Hematopoietic multipotent progenitor cell treated with erythropoietin and hydrocortisone succinate and interleukin-3 and kit ligand, for 6 days (in vitro differentiated cells): ENCODE data around the gene NOD2.
A peak's percentile ranks its signal among the peaks of the same experiment; 100 is the strongest.

Experiments
- DNase-seq: peaks from one replicate; pipeline ENCODE4 v3.0.0-alpha.2; 2015

NOD2 gene

GRCh38 chr16:50695017-50696000 lies 1.9 kb downstream of the NOD2 start:
- DNase-seq: peak; percentile 32

- DNase-seq: no peak
Observed at GRCh38 chr16:50696126-50696525, 2.7 kb downstream of the NOD2 start.

- DNase-seq: peak; percentile 95
Observed at GRCh38 chr16:50696575-50697420, 3.4 kb downstream of the NOD2 start.

- no peak for DNase-seq
Observed at GRCh38 chr16:50697421-50697715, 4.0 kb downstream of the NOD2 start.

GRCh38 chr16:50697881-50698767 lies 4.7 kb downstream of the NOD2 start:
- DNase-seq: no peak

- no peak for DNase-seq
Observed at GRCh38 chr16:50699326-50700159, 6.1 kb downstream of the NOD2 start.

GRCh38 chr16:50702725-50703124 lies 9.3 kb downstream of the NOD2 start:
- peak; percentile 62 for DNase-seq

GRCh38 chr16:50704245-50704644 lies 10.8 kb downstream of the NOD2 start:
- no peak for DNase-seq

- no peak for DNase-seq
Observed at GRCh38 chr16:50705436-50706110, 12.2 kb downstream of the NOD2 start.

GRCh38 chr16:50706250-50706649 lies 12.8 kb downstream of the NOD2 start:
- no peak for DNase-seq

GRCh38 chr16:50708373-50709060 lies 15.1 kb downstream of the NOD2 start:
- no peak for DNase-seq

GRCh38 chr16:50709061-50709684 lies 15.8 kb downstream of the NOD2 start:
- DNase-seq: peak; percentile 68

- no peak for DNase-seq
Observed at GRCh38 chr16:50709980-50710379, 16.6 kb downstream of the NOD2 start.

- no peak for DNase-seq
Observed at GRCh38 chr16:50711040-50711439, 17.6 kb downstream of the NOD2 start.

- DNase-seq: no peak
Observed at GRCh38 chr16:50711862-50712559, 18.6 kb downstream of the NOD2 start.

GRCh38 chr16:50712560-50712898 lies 19.1 kb downstream of the NOD2 start:
- no peak for DNase-seq

- no peak for DNase-seq
Observed at GRCh38 chr16:50712956-50713355, 19.6 kb downstream of the NOD2 start.

- DNase-seq: no peak
Observed at GRCh38 chr16:50717091-50717490, 23.7 kb downstream of the NOD2 start.

GRCh38 chr16:50717494-50717893 lies 24.1 kb downstream of the NOD2 start:
- DNase-seq: no peak
